K562 (cell line): ENCODE data around the gene ARAF. TPM values are rescaled to one million over a fixed set of nuclear protein-coding genes. Genes with fewer than 3 reads are reported as not detected.

Experiments used
- ARID1B ChIP-seq: fragments of 450-650 bp; IDR thresholded peaks from 2 replicates; pipeline ENCODE4 v1.6.1; 2016; ENCODE audit warnings: antibody characterized with exemption, mild to moderate bottlenecking, inconsistent platforms
- ATF1 ChIP-seq, 2 experiments: fragments of 450-650 bp in 1 of 2; IDR thresholded peaks; 2 replicates each; pipeline ENCODE4 v1.6.1; 2016; ENCODE audit warnings: missing compliant biosample characterization in 1 of 2, missing genetic modification characterization in 1 of 2
- BCLAF1 ChIP-seq, 2 experiments: fragments of 450-650 bp in 1 of 2; IDR thresholded peaks; 2 replicates each; pipeline ENCODE4 v1.6.1; 2011 to 2017; ENCODE audit warnings: low read depth in 2 of 2, antibody characterized with exemption in 1 of 2, borderline replicate concordance in 1 of 2, low read length in 1 of 2, mild to moderate bottlenecking in 1 of 2, mixed read lengths in 1 of 2; ENCODE audit not compliant: control insufficient read depth in 1 of 2
- CEBPG ChIP-seq, 3 experiments: fragments of 200-800 bp in 1 of 3; sonication (Bioruptor generic) in 1 of 3; sonication (generic) in 1 of 3; formaldehyde crosslinking in 1 of 3; IDR thresholded peaks in 2 of 3; conservative IDR thresholded peaks in 1 of 3; 2 replicates each; pipeline versions ENCODE4 v1.6.1 to v1.8.0; 2016 to 2022; ENCODE audit warnings: missing compliant biosample characterization in 2 of 3, missing genetic modification characterization in 2 of 3, mild to moderate bottlenecking in 1 of 3, missing genetic modification reagents in 1 of 3
- CTBP1 ChIP-seq: fragments of 450-650 bp; IDR thresholded peaks from 2 replicates; pipeline ENCODE4 v1.6.1; 2016; ENCODE audit warnings: borderline replicate concordance
- FOXM1 ChIP-seq, 2 experiments: fragments of 450-650 bp in 1 of 2; sonication (generic) in 1 of 2; formaldehyde crosslinking in 1 of 2; IDR thresholded peaks; 2 replicates each; pipeline versions ENCODE4 v1.6.1 to v1.9.0; 2017 to 2022; ENCODE audit warnings: low read depth in 2 of 2, mild to moderate bottlenecking in 2 of 2, missing genetic modification reagents in 1 of 2, moderate library complexity in 1 of 2
- KDM5B ChIP-seq: fragments of 200-600 bp; sonication (generic); IDR thresholded peaks from 2 replicates; pipeline ENCODE4 v1.6.1; 2012; ENCODE audit warnings: low read depth, mild to moderate bottlenecking, moderate library complexity, low read length, control low read depth, inconsistent platforms; ENCODE audit not compliant: insufficient replicate concordance
- LEF1 ChIP-seq: fragments of 450-650 bp; IDR thresholded peaks from 2 replicates; pipeline ENCODE4 v1.6.1; 2016; ENCODE audit warnings: mild to moderate bottlenecking
- POLR2A ChIP-seq: fragments of 450-650 bp; conservative IDR thresholded peaks from 2 replicates; pipeline ENCODE4 v1.6.1; 2016
- POLR2G ChIP-seq: fragments of 200-400 bp; formaldehyde crosslinking; IDR thresholded peaks from 2 replicates; pipeline ENCODE4 v1.6.1; 2017; ENCODE audit warnings: low read depth, mild to moderate bottlenecking, antibody characterized with exemption, low read length, moderate library complexity
- PTRF ChIP-seq: fragments of 450-650 bp; IDR thresholded peaks from 2 replicates; pipeline ENCODE4 v1.6.1; 2016; ENCODE audit warnings: mild to moderate bottlenecking, missing genetic modification characterization, missing compliant biosample characterization
- SLC30A9 ChIP-seq: fragments of 250-450 bp; sonication (Bioruptor Pico); IDR thresholded peaks from 2 replicates; pipeline ENCODE4 v1.8.0; 2022; ENCODE audit warnings: mild to moderate bottlenecking, moderate library complexity
- SP1 ChIP-seq: sonication (generic); formaldehyde crosslinking; IDR thresholded peaks from 2 replicates; pipeline ENCODE4 v1.8.1; 2022; ENCODE audit warnings: mild to moderate bottlenecking, missing genetic modification reagents
- THRB ChIP-seq: fragments of 450-650 bp; formaldehyde crosslinking; conservative IDR thresholded peaks from 2 replicates; pipeline ENCODE4 v1.4.0; 2022; ENCODE audit warnings: mild to moderate bottlenecking, missing genetic modification characterization
- ZNF175 ChIP-seq: fragments of 200-800 bp; sonication (Bioruptor generic); IDR thresholded peaks from 2 replicates; pipeline ENCODE4 v1.6.1; 2016; ENCODE audit warnings: low read depth, mild to moderate bottlenecking, missing genetic modification characterization, missing compliant biosample characterization
- ZNF253 ChIP-seq: fragments of 250-450 bp; sonication (Bioruptor Pico); conservative IDR thresholded peaks from 2 replicates; pipeline ENCODE4 v1.6.1; 2021; ENCODE audit warnings: mild to moderate bottlenecking
- ZNF717 ChIP-seq: fragments of 250-450 bp; sonication (Bioruptor Pico); IDR thresholded peaks from 2 replicates; pipeline ENCODE4 v1.5.0; 2021
- ZZZ3 ChIP-seq: fragments of 450-650 bp; IDR thresholded peaks from 2 replicates; pipeline ENCODE4 v1.6.1; 2016; ENCODE audit warnings: antibody characterized with exemption, mild to moderate bottlenecking, moderate library complexity
- polyA plus RNA-seq, 8 experiments: library from polyadenylated mRNA; depleted of rRNA in 4 of 8; stranded (reverse) in 5 of 8; unstranded in 3 of 8; fragments of >200 nt; fragmentation: Nextera tagmentation in 2 of 8; fragmentation: Illumina TruSeq in 1 of 8; extraction: Ambion mirVana in 2 of 8; extraction: Trizol in 1 of 8; gene quantifications; 2 replicates each; pipeline versions ENCODE4 v1.2.1 to v1.2.3, GENCODE V29; 2011 to 2014; ENCODE audit warnings: inconsistent platforms in 1 of 8, missing spikeins in 1 of 8
- total RNA-seq, 7 experiments: library from RNA; depleted of rRNA in 6 of 7; stranded (reverse); fragments of >200 nt in 6 of 7; fragmentation: Illumina TruSeq in 2 of 7; extraction: Trizol in 2 of 7; gene quantifications; 2 replicates each; pipeline versions ENCODE4 v1.2.1 to v1.2.3, GENCODE V29; 2011 to 2021; ENCODE audit warnings: low replicate concordance in 1 of 7
- TF ChIP-seq, protein P1 (sequence below): fragments of 250-450 bp; sonication (Bioruptor Pico); IDR thresholded peaks from 2 replicates; pipeline ENCODE4 v1.5.0; 2020; ENCODE audit warnings: mild to moderate bottlenecking

ARAF gene
- total and polyA plus RNA-seq, 9 of the 15 experiments (the other 6 are each of a cell fraction or from before 2014, with no cell fraction given), result 5.5 to 70.0 (median 29.4) TPM

GRCh38 chrX:47581731-47582647 is 21.0 kb downstream of the ARAF start, which contains the start of gene TIMP1 (continued):
- TF ChIP-seq, protein P1, sequence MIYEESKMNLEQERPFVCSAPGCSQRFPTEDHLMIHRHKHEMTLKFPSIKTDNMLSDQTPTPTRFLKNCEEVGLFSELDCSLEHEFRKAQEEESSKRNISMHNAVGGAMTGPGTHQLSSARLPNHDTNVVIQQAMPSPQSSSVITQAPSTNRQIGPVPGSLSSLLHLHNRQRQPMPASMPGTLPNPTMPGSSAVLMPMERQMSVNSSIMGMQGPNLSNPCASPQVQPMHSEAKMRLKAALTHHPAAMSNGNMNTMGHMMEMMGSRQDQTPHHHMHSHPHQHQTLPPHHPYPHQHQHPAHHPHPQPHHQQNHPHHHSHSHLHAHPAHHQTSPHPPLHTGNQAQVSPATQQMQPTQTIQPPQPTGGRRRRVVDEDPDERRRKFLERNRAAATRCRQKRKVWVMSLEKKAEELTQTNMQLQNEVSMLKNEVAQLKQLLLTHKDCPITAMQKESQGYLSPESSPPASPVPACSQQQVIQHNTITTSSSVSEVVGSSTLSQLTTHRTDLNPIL, result no peak
- TF ChIP-seq LEF1 (peak; percentile 76), FOXM1 (IDR thresholded peaks at IDR 0.05; ENCODE audit: low read depth) (no peak), FOXM1 (CRISPR knock-in tag; IDR thresholded peaks at IDR 0.05; ENCODE audit: low read depth) (no peak), ARID1B (peak; percentile 72), THRB (CRISPR knock-in tag) (no peak), PTRF (no peak), CEBPG (CRISPR knock-in tag; IDR thresholded peaks at IDR 0.05) (0 out of 2 replicates have a peak, but pooled peaks have one; percentile 18), CEBPG (tag; conservative IDR thresholded peaks at IDR 0.05 in 1 of 2, IDR thresholded peaks at IDR 0.05 in 1 of 2) (no peak), CTBP1 (peak; percentile 71; the same call in 1 of the 2 replicates), ZNF717 (CRISPR knock-in tag) (no peak), POLR2G (peak; percentile 96), ATF1 (CRISPR knock-in tag; IDR thresholded peaks at IDR 0.05) (no peak), ATF1 (tag; IDR thresholded peaks at IDR 0.05) (peak; percentile 81), SP1 (CRISPR knock-in tag) (peak; percentile 68), KDM5B (peak; percentile 42), ZNF253 (no peak), ZNF175 (0 out of 2 replicates have a peak, but pooled peaks have one; percentile 48), POLR2A (peak; percentile 86), SLC30A9 (CRISPR knock-in tag) (no peak), ZZZ3 (peak; percentile 53; the same call in 1 of the 2 replicates), BCLAF1 (IDR thresholded peaks at IDR 0.05; ENCODE audit: borderline replicate concordance in 1 of 2, control insufficient read depth in 1 of 2, low read depth in 2 of 2, low read length in 1 of 2) (no peak)
